ENCODE results near the gene TCF19. TPM values are rescaled to one million over a fixed set of nuclear protein-coding genes. Genes with fewer than 3 reads are reported as not detected.

The TCF19 gene
- total and polyA plus RNA-seq, 4 experiments from 2014 or later = 6.2 to 9.9 (median 7.9) TPM

DNA sequence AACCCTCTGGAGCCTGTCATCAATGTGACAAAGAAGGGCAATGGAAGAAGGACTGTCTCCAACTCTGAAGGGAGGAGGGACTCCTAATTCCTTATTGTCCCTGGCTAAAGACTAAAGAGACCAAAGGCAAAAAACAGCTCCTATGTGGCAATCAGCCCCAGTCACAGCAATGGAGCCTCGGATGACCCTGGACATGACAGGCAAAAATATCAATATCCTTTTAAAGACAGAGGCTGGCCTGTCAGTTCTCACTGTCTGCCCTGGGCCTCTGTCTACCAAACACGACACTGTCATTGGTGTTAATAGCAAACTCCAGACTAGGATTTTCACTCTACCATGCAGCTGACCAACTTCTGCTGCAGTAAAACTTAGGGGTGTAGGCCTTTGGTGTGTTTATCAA, 50.1 kb downstream of the TCF19 start:
- no peak overlapping the region for H3K4me3 ChIP-seq (ENCODE audit: low read length in 2 of 2)
- Mint-ChIP-seq H3K36me3 (peaks cover 0 to 2% of the 10 kb centered on the region in 2 donors), H3K27me3 (no peaks in the 10 kb centered on the region), H3K4me1 (peaks cover 18 to 25% (median 20%) of the 10 kb centered on the region in 4 donors), H3K9me3 (no peaks in the 10 kb centered on the region), H3K27ac (peak overlapping the region in 1 of 7 donors; percentile 31), H3K4me3 (no peak overlapping the region)
- H3K27me3 ChIP-seq (ENCODE audit: insufficient read depth, low read length) = no peaks in the 10 kb centered on the region
- DNase-seq = no peak
- H3K27ac ChIP-seq (ENCODE audit: low read depth, low read length) = no peak overlapping the region
- peaks cover 13% of the 10 kb centered on the region for H3K4me1 ChIP-seq (ENCODE audit: insufficient read depth, low read length)
- ChIA-PET POLR2A (ENCODE audit: partially characterized antibody) (interaction anchor here (0.8 to 18.3 kb wide), 3 partner anchors 10 to 150 kb away, joined by 3 to 517 read pairs (median 43); partner anchors contain the start of gene HLA-B), CTCF (ENCODE audit: partially characterized antibody) (no interaction called here)
- intact Hi-C loops (cut with micrococcal nuclease) = no loop called here
- H3K9me3 ChIP-seq (ENCODE audit: control insufficient read depth in 1 of 2, low read length in 2 of 2) = no peaks in the 10 kb centered on the region
- no peaks in the 10 kb centered on the region for H3K36me3 ChIP-seq (ENCODE audit: insufficient read depth, low read length)

DNA sequence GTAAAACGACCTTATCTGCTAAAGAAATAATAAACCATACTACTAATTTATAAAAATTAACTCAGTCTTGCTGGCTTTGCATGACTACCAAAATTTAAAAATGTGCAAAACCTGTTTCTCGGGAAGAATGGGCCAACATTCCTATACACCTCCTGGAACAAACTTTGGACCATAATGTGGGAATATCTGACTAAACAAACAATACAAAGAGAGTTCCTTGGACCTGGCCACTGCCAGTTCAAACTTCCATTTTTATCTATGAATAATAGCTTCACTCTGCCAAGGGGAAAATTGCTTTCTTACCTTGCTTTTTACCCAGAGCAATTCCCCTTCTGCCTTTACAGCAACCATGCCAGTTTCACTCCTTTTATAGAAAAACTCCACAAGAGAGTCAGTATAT, 50.7 kb downstream of the TCF19 start:
- H3K36me3 Mint-ChIP-seq = no peaks in the 10 kb centered on the region
- intact Hi-C loops (cut with micrococcal nuclease) = no loop called here

DNA sequence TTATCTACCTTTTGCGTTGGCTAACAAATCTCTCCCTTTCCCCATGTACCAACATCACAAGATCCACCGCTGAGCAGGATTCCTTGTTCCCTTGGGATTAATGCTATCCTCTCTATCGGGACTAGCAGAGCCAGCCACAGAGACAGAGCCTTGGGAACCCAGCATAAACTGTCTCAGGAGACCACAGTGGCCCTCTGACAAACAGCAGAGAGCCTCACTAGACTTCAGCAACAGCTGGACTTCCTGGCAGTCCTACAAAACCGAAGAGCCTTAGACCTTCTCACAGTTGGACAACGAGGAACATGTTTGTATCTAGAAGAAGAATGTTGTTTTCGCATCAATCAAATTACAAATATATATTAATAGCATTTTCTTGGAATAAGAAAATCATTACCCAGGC, 51.7 kb downstream of the TCF19 start:
- no peaks in the 10 kb centered on the region for H3K36me3 ChIP-seq (ENCODE audit: insufficient read depth, low read length)
- no peak overlapping the region for H3K4me3 ChIP-seq (ENCODE audit: low read length in 2 of 2)
- H3K27me3 ChIP-seq (ENCODE audit: insufficient read depth, low read length) = no peaks in the 10 kb centered on the region
- H3K27ac ChIP-seq (ENCODE audit: low read depth, low read length) = no peak overlapping the region
- Mint-ChIP-seq H3K36me3 (peaks cover 0 to 4% of the 10 kb centered on the region in 2 donors), H3K27ac (peak overlapping the region in 1 of 7 donors; percentile 80), H3K4me1 (peaks cover 7 to 10% (median 8%) of the 10 kb centered on the region in 4 donors), H3K9me3 (peaks cover 0 to 5% (median 0%) of the 10 kb centered on the region in 8 donors), H3K27me3 (no peaks in the 10 kb centered on the region), H3K4me3 (no peak overlapping the region)
- no peak for DNase-seq
- intact Hi-C loops (cut with micrococcal nuclease) = no loop called here
- ChIA-PET POLR2A (ENCODE audit: partially characterized antibody) (interaction anchor here (1.4 to 7.1 kb wide), 2 partner anchors 12 to 144 kb away, joined by 5 to 43 read pairs; no protein-coding TSS in a partner anchor), CTCF (ENCODE audit: partially characterized antibody) (no interaction called here)
- peaks cover under 1% of the 10 kb centered on the region for H3K4me1 ChIP-seq (ENCODE audit: insufficient read depth, low read length)
- no peaks in the 10 kb centered on the region for H3K9me3 ChIP-seq (ENCODE audit: control insufficient read depth in 1 of 2, low read length in 2 of 2)

More for the DNA sequence above, 50.7 kb downstream of the TCF19 start:
- ChIA-PET CTCF (ENCODE audit: partially characterized antibody) (interaction anchor here (1.1 kb wide), 1 partner anchor 12 kb away, joined by 3 read pairs; no protein-coding TSS in a partner anchor), POLR2A (ENCODE audit: partially characterized antibody) (interaction anchor here (0.8 to 18.3 kb wide), 4 partner anchors 11 to 149 kb away, joined by 3 to 517 read pairs (median 23); partner anchors contain the start of gene HLA-B)
- Histone ChIP-seq H3K27ac (ENCODE audit: low read depth, low read length) (no peak overlapping the region), H3K36me3 (ENCODE audit: insufficient read depth, low read length) (no peaks in the 10 kb centered on the region), H3K27me3 (ENCODE audit: insufficient read depth, low read length) (no peaks in the 10 kb centered on the region), H3K9me3 (ENCODE audit: control insufficient read depth in 1 of 2, low read length in 2 of 2) (no peaks in the 10 kb centered on the region), H3K4me3 (ENCODE audit: low read length in 2 of 2) (no peak overlapping the region), H3K4me1 (ENCODE audit: insufficient read depth, low read length) (peaks cover 10% of the 10 kb centered on the region)
- Mint-ChIP-seq H3K27ac (no peak overlapping the region), H3K9me3 (no peaks in the 10 kb centered on the region), H3K4me1 (peaks cover 12 to 19% (median 14%) of the 10 kb centered on the region in 4 donors), H3K4me3 (no peak overlapping the region), H3K27me3 (no peaks in the 10 kb centered on the region)
- DNase-seq = no peak

DNA sequence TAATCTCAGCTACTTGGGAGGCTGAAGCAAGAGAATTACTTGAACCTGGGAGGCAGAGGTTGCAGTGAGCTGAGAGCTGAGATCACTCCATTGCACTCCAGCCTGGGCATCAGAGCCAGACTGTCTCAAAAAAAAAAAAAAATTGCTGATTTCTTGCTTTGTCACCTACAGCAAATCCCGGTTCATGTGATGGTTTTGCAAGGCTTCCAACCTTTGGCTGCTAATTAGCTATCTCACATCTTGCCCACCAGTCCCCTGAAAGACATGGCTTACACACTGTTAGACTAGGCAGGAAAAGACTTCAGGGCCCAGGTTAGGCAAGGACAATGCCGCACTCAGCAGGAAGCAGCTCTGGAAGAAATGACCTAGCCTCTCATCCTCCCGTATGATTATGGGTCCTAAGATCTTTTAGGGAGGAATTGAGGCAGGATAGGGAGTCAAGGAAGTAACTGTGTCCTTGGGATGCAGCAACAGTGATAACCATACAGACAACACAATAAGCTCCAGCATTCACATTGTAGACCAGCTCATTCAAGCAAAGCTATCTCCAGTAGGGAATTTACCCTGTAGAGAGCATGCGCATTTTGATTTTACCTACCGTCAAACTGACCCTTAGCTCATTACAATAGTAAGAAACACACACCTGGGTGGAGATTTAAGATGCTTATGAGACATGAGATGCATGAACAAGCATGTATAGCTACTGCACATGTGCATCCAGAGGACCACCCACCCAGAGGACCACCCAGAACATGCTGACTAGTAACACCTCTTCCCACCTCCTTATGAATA, 52.5 kb downstream of the TCF19 start:
- Histone ChIP-seq H3K4me1 (ENCODE audit: insufficient read depth, low read length) (no peaks in the 10 kb centered on the region), H3K36me3 (ENCODE audit: insufficient read depth, low read length) (no peaks in the 10 kb centered on the region), H3K4me3 (ENCODE audit: low read length in 2 of 2) (no peak overlapping the region), H3K9me3 (ENCODE audit: control insufficient read depth in 1 of 2, low read length in 2 of 2) (no peaks in the 10 kb centered on the region), H3K27me3 (ENCODE audit: insufficient read depth, low read length) (no peaks in the 10 kb centered on the region), H3K27ac (ENCODE audit: low read depth, low read length) (no peak overlapping the region)
- Mint-ChIP-seq H3K27me3 (no peaks in the 10 kb centered on the region), H3K9me3 (peaks cover 0 to 12% (median under 1%) of the 10 kb centered on the region in 8 donors), H3K4me3 (no peak overlapping the region), H3K36me3 (peaks cover 0 to 4% of the 10 kb centered on the region in 2 donors), H3K4me1 (peaks cover 2 to 5% (median 4%) of the 10 kb centered on the region in 4 donors), H3K27ac (no peak overlapping the region)
- DNase-seq = no peak
- ChIA-PET CTCF (ENCODE audit: partially characterized antibody) (interaction anchor here (1.1 to 1.6 kb wide), 2 partner anchors 14 to 156 kb away, joined by 4 read pairs; no protein-coding TSS in a partner anchor), POLR2A (ENCODE audit: partially characterized antibody) (interaction anchor here (0.7 to 7.1 kb wide), 3 partner anchors 13 to 253 kb away, joined by 3 to 43 read pairs (median 5); no protein-coding TSS in a partner anchor)
- intact Hi-C loops (cut with micrococcal nuclease) = no loop called here

Other genes with a start within 250 kb of the TCF19 start
- 10 to 100 TPM; 34.9 to 37.8 TPM for gene VARS2, start 244.4 kb upstream of the TCF19 start, total RNA-seq
- gene VARS2, start 244.4 kb upstream of the TCF19 start, polyA plus RNA-seq = 10 to 100 TPM; 16.3 to 17.0 TPM
- under 1 TPM in 1 of 2 experiments, not detected in 1; 0.44 TPM for gene SFTA2, start 226.4 kb upstream of the TCF19 start, total RNA-seq
- not detected for gene SFTA2, start 226.4 kb upstream of the TCF19 start, polyA plus RNA-seq
- gene MUCL3, start 217.6 kb upstream of the TCF19 start, total RNA-seq = not detected
- not detected for gene MUCL3, start 217.6 kb upstream of the TCF19 start, polyA plus RNA-seq
- gene MUC21, start 174.9 kb upstream of the TCF19 start, total RNA-seq = not detected
- not detected for gene MUC21, start 174.9 kb upstream of the TCF19 start, polyA plus RNA-seq
- gene MUC22, start 148.1 kb upstream of the TCF19 start, total RNA-seq = not detected
- not detected for gene MUC22, start 148.1 kb upstream of the TCF19 start, polyA plus RNA-seq
- gene C6orf15, start 46.0 kb upstream of the TCF19 start, total RNA-seq = not detected
- not detected for gene C6orf15, start 46.0 kb upstream of the TCF19 start, polyA plus RNA-seq
- gene PSORS1C1, start 43.8 kb upstream of the TCF19 start, total RNA-seq = not detected
- under 1 TPM in 1 of 2 donors, not detected in 1; 0.60 TPM for gene PSORS1C1, start 43.8 kb upstream of the TCF19 start, polyA plus RNA-seq
- gene CDSN, start 38.1 kb upstream of the TCF19 start, total RNA-seq = not detected
- gene CDSN, start 38.1 kb upstream of the TCF19 start, polyA plus RNA-seq = not detected
- gene PSORS1C2, start 19.5 kb upstream of the TCF19 start, total RNA-seq = not detected
- gene PSORS1C2, start 19.5 kb upstream of the TCF19 start, polyA plus RNA-seq = not detected
- 10 to 100 TPM; 29.8 to 30.5 TPM for gene CCHCR1, start 787 bp upstream of the TCF19 start, total RNA-seq
- gene CCHCR1, start 787 bp upstream of the TCF19 start, polyA plus RNA-seq = 1 to 10 TPM; 3.4 to 8.0 TPM
- gene POU5F1, start 12.1 kb downstream of the TCF19 start, total RNA-seq = not detected
- not detected for gene POU5F1, start 12.1 kb downstream of the TCF19 start, polyA plus RNA-seq
- gene HLA-C, start 113.5 kb downstream of the TCF19 start, total RNA-seq = 1,000 to 10,000 TPM; 1,481 to 1,487 TPM
- 1,000 to 10,000 TPM; 1,775 to 2,914 TPM for gene HLA-C, start 113.5 kb downstream of the TCF19 start, polyA plus RNA-seq
- gene HLA-B, start 198.6 kb downstream of the TCF19 start, total RNA-seq = 1,000 to 10,000 TPM; 5,565 to 5,762 TPM
- 1,000 to 10,000 TPM; 6,650 to 9,105 TPM for gene HLA-B, start 198.6 kb downstream of the TCF19 start, polyA plus RNA-seq
- 10 to 100 TPM; 18.5 to 21.2 TPM for gene MICA, start 245.0 kb downstream of the TCF19 start, total RNA-seq
- gene MICA, start 245.0 kb downstream of the TCF19 start, polyA plus RNA-seq = 1 to 10 TPM; 3.5 to 5.4 TPM

All from CD4-positive, alpha-beta memory T cell (primary cell).